Measurements from ENCODE around the gene SIL1.

Gene SIL1

DNA sequence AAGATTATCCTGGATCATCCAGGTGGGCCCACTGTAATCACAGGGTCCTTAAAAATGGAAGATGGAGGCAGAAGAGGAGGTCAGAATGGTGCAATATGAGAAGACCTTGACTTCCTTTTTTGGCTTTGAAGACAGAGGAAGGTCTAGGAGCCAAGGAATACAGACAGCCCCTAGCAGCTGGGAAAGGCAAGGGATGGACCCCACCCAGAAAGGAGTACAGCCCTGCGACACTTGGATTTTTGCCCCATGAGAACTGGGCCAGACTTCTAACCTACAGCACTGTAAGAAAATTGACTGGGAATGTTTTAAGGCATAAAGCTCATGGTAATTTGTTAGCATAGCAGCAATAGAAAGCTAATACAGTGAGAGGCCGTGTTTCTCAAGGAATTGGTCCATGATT, 256.1 kb downstream of the SIL1 start:
- no peak for DNase-seq (ENCODE audit: low read depth)

DNA sequence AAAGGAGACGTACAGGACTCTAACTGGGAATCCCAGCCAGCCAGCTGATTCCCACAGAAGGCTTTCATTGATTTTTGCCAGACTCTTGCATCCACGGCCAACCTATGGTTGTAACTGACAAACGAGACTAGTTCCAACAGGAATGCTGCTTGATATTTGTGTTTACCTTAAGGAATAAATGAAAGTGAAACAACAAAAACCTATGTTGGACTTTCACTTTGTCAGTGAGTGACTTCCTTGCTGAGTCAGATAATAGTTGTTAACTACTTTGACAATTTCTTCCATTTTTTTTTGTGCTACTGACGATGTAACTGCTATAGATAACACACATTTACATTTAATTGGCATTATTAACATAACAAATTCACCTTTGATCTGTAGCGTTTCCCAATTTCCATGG, 259.6 kb downstream of the SIL1 start:
- DNase-seq (ENCODE audit: low read depth): no peak

DNA sequence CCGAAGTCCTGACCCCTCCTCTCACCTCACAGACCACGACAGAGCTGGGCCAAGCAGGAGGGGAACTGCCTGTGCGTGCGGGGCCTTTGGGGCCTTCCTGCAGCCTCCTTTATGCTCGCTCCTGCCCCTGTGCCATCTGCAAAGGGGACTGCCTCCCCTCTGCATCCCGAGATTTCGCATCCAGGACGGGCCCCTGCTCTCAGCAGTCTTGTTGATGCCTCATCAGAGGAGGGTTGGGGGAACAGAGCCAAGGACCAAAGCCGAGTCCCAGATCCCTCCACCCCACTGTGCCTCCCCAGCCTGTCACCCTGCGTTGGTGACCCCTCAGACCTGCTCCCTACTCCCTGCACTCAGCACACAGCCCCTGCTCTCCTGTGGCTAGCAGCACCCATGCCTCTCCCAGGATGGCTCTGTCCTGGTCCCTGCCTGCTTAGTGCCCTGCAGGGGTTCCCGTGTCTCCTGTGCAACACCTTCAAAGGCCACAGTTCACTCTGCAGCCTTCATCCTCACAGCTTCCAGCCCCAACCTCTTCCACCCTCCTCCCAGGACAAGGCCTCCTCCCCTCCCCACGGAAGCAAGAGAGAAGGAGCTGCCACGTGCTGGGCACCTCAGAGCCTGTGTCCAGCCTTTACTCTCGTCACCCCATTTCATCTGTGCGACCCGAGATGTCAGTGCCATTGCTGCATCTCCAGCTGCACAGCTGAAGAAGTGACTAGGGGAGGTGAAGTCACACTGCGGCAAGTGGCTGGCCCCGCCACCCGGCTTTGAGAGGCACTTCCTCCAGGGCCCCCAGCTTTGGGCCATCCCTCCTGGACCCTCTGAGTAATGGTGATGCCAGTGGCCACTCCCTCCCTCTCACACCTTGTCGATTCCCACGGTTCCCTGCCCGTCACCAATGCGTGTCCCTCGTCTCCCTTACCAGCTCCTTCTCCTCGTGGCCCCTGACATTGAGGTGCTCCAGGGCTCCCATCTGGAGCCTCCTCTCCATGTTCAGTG, 260.5 kb downstream of the SIL1 start:
- DNase-seq (ENCODE audit: low read depth): no peak

DNA sequence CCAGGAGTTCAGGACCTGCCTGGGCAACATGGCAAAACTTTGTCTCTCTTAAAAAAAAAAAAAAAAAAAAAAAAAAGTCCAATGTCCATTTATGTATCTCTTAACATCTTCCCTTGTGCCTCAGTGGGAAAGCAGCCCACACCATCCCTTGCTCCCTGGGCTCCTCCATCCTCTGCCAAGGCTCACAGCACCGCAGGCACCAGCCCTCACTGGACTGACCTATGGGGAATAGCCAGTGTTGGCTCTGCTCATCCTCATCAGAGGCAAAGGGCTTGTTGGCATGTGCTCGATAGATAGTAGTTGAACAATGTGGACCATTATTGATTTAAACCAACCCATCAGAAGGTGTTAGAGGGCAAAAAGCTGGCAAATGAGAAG, 261.2 kb downstream of the SIL1 start:
- no peak for DNase-seq (ENCODE audit: low read depth)

DNA sequence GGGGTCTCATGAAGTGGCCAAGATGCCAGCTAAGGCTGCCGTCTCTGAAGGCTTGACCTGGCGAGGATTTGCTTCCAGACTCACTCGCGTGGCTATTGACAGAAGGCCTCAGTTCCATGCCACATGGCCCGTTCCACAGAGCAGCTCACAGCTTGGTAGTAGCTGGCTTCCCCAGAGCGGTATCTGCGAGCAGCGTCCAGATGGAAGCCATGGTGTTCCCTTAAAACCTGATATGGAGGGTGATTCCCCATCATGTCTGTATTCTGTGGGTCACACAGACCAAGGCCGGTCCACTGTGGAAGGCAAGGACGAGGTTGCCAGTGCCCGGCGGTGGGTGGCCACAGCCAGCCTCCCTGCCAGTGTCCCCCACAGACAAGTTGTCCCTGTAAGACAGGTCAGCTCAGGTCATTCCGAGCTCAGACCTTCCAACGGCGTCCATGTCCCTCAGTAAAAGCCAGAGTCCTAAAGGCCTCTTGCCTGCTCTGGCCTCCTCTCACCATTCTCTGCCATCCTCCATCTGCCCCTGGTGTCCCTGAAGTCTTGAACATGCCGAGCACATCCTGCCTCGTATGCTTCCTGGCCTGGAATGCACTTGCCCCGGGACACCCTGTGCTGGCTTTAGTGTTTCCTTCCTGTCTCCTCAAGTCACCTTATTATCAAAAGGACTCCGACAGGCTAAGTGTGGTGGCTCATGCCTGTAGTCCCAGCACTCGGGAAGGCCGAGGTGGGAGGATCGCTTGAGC, 261.8 kb downstream of the SIL1 start:
- DNase-seq (ENCODE audit: low read depth): no peak

DNA sequence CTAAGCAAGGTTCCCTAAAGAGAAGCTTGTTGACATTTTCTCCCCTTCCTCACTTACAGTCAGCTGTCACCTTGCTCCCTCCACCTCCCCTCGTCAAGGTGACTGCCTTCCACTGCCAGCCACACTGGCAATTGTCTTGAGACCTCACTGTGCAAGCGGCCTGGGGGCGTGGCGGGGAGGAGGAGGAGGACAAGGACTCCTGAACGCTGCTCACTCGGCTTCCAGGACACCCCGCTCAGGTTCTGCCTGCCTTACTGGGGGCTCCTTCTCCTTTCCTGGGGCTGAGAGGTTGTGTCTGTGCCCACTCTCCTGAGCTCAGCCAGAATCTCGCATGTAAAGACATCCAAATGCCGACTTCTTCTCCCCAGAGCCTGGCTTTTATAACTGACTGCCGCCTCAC, 262.7 kb downstream of the SIL1 start:
- DNase-seq (ENCODE audit: low read depth): no peak

DNA sequence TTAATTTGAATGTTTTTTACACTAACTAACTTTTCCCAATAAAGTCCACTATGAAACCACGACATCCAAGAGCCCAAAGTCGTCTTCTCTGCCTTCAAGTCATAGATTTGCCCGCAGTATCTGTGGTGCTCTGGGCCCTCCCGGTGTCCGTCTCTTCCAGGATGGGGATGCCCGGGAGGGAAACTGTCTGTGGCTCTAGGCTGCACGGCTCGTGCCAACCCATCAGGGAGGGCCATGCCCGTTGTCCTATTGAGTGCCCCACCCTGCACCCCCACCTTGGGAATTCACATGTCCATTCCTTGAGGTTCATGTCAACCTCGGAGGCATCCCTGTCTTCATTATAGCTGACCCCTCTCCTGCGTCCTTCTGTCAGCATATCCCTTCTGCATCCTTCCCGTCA, 263.2 kb downstream of the SIL1 start:
- no peak for DNase-seq (ENCODE audit: low read depth)

DNA sequence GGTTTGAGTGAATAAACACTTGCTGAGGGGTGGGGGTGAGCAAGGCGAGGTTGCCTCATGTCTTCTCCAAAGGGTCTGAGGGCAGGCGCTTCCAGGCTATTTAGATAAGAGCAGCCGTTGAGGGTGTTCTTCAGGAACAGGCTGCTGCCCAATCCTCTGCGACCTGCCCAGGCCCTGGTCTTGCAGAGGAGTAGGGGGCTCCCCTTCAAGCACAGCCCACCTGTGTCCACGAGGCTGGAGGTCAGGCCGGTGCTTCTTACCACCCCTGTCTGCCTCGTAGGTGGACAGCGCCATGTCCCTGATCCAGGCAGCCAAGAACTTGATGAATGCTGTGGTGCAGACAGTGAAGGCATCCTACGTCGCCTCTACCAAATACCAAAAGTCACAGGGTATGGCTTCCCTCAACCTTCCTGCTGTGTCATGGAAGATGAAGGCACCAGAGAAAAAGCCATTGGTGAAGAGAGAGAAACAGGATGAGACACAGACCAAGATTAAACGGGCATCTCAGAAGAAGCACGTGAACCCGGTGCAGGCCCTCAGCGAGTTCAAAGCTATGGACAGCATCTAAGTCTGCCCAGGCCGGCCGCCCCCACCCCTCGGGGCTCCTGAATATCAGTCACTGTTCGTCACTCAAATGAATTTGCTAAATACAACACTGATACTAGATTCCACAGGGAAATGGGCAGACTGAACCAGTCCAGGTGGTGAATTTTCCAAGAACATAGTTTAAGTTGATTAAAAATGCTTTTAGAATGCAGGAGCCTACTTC, 264.5 kb downstream of the SIL1 start:
- no peak for DNase-seq (ENCODE audit: low read depth)

DNA sequence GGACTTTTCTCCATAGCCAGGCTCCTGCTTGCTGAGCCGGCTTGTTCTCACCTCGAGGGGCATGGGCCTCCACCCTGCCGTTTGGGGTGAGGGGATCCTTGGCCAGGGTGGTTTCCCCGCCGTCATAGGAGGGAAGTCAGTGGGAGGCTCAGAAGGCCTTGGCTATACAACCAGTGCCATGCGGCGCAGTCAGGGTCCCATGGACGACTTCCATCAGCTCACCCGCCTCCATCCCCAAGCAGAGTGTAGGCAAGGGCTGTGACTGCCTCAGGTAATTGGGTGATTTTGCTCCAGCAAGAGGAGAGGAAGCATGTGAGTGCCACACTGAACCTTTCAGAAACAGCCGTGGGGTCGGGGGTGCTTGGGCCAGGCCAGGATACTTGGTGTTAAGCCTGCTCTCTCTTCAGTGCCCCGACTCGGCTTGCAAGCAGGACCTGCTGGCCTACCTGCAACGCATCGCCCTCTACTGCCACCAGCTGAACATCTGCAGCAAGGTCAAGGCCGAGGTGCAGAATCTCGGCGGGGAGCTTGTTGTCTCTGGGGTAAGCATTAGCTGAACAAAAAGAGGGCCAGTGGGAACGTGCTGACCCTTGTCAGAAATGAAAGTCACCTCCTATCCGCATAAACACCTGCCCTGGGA, 265.9 kb downstream of the SIL1 start:
- peak; percentile 23 for DNase-seq (ENCODE audit: low read depth)

DNA sequence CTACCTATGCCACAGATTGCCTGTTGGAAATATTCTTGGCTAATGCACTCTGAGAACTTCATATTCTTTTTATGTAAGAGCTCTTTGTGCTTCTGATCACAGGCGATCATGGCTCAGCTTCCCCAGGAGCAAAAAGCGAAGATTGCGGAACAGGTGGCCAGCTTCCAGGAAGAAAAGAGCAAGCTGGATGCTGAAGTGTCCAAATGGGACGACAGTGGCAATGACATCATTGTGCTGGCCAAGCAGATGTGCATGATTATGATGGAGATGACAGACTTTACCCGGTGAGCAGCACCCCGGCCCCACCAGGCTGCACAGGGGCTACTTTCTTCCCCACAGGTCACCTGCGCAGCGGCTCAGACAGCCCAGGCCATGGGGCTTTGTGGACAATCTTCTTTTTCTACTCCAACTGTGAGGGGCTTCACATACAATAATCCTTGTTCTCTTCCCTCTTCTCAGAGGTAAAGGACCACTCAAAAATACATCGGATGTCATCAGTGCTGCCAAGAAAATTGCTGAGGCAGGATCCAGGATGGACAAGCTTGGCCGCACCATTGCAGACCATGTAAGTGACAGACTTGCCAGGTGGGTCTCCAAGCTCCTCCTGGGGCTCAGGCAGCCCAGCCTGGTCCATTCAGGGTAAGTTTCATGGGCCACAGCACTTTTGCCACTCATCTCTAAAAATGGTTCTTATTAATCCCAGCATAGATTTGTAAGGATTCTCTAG, 267.6 kb downstream of the SIL1 start:
- DNase-seq (ENCODE audit: low read depth): no peak

DNA sequence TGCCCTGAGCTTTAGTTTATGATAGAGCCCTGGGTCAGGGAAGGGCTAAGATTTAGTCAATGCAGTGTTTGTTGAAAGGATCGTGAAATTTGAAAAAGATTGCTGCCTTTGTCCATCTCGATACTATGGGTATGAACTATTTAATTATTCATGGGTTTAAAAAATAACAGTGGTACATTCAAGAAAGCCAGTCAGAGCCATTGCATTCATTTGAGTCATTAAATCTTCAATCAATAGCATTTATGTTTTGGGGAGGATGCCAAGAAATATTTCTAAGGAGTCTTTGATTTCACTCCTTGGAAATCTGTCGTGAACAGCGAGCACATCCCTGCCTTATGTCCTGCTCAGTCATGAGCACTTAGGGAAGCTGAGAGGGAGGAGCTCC, 268.6 kb downstream of the SIL1 start:
- DNase-seq (ENCODE audit: low read depth): no peak

DNA sequence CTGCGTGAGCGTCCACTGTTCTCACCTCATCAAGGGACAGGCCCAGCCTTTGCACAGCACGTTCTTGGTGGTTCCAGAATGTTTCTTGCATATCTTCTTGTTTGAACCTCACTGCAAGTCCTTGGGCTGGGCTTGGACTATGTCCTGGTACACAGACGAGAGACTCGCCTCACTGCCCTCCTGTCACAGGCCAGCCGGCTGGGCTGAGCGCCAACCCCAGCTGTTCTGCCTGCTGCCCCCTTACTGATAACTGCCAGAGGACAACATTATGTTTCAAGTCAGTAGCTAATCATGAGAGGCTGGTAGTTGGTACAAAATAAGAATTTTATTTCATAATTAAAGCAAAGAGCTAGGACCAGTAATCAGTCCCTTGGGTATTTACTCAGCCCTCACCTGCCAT, 270.2 kb downstream of the SIL1 start:
- DNase-seq (ENCODE audit: low read depth): no peak

DNA sequence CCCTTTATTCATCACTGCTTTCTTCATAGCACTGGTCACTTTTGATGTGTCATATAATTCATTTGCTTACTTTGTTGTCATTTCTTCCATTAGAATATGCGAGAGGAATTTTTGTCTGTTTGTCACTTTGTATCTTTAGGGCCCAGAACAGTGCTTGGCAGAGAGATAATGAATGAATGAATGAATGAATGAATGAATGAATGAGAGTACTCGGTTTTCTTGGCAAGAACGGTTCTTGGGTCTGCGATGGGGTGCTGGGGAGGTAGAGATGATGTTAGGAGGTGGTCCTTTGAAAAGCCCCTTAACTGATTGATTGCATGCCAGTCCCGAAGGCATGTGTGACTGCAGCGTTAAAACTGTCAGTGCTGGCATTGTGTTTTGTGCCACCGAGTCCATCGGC, 270.6 kb downstream of the SIL1 start:
- no peak for DNase-seq (ENCODE audit: low read depth)

DNA sequence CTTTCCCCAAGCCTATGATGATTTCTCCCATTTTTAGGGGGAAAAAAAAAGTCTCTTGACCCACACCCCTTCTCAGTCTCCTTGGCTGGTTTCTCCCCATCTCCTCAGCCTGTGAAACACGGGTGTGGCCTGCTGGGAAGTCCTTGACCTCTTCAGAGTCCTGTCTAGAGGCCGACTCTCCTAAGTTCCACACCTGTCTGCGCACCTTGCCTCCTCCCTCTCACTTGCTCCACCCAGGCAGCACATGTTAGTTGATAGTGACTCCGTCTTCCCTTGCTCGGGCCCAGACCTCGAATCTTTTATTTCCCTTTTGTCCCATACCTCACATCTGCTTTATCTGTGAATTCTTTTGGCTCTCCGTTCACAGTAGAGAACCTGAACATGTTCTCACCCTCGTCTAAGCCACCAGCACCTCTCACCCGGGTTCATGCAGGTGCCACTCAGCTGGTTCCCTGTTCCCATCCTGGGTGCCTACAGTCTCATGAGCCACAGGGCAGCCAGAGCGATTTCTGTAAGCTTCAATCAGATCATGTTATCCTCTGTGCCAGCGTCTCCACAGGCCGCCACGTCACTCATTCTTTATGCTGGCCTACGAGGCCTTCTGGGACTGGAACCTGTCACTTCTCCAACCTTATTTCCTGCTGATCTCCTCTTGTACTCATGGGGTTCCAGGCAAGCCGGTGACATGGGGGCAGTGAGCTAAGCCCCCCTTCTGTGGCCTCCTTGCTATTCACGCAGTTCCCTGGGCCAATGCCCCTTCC, 271.3 kb downstream of the SIL1 start:
- DNase-seq (ENCODE audit: low read depth): no peak

DNA sequence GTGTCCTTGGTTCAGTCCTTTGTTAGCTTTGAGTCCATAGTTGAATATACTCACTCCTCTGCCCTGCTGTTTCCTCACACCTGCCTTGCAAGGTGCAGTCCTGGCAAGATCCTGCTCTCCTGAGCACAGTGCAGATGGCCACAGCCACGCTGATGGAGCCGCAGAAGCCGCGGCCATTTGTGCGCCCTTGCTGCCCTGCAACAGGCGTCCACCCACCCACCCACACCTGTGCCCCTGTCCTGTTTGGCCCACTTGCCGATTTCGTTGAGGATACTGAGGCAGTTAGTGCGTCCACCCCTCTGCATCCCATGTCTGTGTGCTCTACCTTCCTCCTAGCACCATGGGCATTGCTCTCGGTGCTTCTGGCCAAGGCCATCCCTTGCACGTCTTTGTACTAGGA, 271.9 kb downstream of the SIL1 start:
- no peak for DNase-seq (ENCODE audit: low read depth)

DNA sequence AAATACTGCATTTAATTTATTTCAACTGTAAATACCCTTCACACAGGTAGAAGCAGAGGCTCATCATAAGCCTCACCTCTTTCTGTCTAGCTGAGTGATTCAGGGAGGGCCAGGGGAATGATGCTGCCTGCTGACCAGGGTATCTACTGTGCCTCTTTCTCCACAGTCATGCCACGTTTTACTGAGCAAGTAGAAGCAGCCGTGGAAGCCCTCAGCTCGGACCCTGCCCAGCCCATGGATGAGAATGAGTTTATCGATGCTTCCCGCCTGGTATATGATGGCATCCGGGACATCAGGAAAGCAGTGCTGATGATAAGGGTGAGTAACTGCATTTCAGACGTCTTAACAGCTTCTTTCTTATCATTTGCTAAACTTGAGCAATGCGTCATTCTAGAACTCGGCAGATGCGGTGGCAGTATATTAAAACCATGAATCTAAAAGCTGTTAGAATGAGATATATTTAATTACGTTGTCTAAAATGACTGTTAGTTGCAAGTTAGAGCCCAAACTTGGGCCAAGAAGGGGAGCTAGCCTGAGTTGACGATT, 273.0 kb downstream of the SIL1 start:
- no peak for DNase-seq (ENCODE audit: low read depth)

DNA sequence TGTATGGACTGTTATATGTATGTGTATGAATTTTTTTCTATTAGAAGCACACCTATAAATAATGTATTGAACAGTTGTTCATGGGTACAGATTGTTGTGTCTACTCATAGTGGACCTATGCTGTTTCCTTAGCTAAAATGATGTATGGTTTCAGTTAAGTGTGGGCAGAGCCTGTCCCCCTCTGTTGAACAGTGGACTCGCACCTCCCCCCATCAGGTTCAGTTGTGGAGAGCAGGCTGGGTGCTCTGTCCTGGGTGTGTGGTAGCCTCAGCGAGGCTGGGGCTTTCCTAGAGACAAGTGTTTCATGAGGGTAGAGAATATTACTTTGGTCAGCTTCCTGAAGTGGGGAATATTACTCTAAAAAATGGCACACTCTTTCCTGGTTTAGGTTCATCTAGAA, 275.7 kb downstream of the SIL1 start:
- no peak for DNase-seq (ENCODE audit: low read depth)

DNA sequence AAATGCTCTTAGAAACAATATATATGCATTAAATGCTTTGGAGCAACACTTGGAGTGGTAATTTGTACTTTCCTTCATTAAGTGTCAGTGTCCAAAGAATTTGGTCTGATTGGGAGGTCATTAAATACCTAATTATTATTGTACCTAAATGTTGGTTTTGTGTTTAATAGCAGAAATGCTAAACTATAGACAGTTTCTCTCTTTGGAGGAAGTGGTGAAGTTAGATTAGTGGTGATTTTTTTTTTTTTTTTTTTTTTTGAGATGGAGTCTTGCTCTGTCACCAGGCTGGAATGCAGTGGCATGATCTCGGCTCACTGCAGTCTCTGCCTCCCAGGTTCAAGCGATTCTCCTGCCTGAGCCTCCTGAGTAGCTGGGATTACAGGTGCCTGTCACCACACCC, 276.8 kb downstream of the SIL1 start:
- peak; percentile 41 for DNase-seq (ENCODE audit: low read depth)

DNA sequence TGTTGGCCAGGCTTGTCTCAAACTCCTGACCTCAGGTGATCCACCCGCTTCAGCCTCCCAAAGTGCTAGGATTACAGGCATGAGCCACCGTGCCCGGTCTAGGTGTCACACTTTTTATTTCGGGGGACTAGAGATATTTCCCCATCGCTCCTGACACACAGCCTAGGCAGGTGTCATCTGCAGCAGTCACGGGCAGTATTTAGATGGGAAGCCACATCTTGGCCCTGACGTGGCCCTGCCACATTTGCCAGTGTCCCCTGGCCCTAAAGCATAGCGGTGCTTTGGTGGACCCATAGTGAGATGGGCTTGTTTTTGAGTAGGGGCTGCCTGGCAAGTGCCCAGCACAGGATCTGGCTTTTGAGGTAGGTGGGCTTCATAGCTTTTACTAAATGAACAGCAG, 278.0 kb downstream of the SIL1 start:
- DNase-seq (ENCODE audit: low read depth): no peak

DNA sequence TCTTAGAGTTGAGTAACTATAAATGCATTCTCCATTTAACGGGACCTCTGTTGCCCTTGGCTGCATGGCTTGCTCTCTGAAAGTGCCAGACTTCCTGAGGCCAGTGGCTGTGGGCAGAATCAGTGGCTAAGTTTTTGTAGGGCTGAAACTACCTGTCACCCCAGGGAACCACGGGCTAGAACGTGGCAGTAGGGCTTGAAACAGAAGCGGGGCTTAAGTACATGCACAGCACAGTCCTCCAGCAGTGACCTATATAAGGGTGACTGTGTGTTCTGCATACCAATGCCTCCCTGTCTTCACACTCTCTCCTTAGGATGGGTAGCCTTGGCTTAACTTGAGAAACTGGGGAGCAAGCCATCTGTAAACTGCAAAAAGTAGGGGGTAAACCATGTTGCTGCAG, 279.5 kb downstream of the SIL1 start:
- no peak for DNase-seq (ENCODE audit: low read depth)
